ENCODE data around the gene PTPRT.

DNA sequence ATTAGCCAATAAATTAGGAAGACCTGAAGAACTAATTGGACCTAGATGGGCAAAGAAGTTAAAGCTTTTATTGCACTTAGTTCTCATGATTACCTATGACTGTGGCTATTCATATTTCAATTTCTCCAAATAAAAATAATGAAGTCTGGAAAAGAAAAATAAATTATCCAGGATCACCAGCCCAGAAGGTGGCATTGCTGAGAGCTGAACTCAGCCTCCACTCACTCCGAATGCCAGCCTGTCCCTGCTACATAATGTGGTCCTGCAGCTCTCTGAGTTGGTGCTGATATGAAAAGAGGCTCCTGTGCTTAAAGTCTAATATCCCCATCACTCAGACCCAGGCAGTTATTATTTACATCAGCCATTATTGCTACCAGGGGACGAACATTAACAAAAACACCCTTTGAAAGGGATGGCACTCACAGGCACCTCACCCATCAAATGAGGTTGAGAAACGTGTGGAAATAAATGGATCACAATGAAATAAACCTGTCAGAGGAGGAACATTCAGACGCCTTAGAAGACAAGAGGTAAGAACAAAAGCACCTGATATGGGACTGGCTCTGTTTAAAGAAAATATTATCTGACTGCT is 921.8 kb downstream of the PTPRT start:
- TF ChIP-seq CTCF (IDR thresholded peaks at IDR 0.05) (no peak), POLR2A (IDR thresholded peaks at IDR 0.05) (no peak), POLR2AphosphoS5 (IDR thresholded peaks at IDR 0.05) (no peak)

All from breast epithelium (tissue), 3 donors.